Measurements from ENCODE around the gene ADCY1.

The ADCY1 gene

GRCh38 chr7:45679516-45679915 is 105.3 kb downstream of the ADCY1 start:
- no peak for DNase-seq

DNA sequence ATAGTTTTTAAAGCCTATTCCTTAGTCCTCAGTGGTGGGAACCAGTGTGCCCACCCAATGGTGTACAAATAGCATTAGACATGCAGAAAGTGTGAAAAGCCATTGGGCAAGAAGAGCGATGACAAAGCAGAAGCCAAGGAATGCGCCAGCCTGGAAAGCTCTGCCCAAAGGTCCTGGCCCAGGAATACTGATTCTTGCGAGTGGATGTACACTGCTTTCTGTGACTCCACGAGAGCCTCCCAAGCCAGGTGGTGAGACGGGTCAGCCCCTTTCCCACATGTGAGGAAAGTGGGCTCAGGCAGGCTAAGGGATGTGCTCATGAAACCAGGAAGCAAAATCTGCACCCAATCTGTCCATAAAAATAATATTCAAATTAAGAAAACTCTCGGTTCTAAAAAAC is 106.6 kb downstream of the ADCY1 start:
- DNase-seq = no peak

GRCh38 chr7:45681596-45682357 is 107.6 kb downstream of the ADCY1 start:
- DNase-seq = no peak

GRCh38 chr7:45682358-45682735 is 108.2 kb downstream of the ADCY1 start:
- no peak for DNase-seq

DNA sequence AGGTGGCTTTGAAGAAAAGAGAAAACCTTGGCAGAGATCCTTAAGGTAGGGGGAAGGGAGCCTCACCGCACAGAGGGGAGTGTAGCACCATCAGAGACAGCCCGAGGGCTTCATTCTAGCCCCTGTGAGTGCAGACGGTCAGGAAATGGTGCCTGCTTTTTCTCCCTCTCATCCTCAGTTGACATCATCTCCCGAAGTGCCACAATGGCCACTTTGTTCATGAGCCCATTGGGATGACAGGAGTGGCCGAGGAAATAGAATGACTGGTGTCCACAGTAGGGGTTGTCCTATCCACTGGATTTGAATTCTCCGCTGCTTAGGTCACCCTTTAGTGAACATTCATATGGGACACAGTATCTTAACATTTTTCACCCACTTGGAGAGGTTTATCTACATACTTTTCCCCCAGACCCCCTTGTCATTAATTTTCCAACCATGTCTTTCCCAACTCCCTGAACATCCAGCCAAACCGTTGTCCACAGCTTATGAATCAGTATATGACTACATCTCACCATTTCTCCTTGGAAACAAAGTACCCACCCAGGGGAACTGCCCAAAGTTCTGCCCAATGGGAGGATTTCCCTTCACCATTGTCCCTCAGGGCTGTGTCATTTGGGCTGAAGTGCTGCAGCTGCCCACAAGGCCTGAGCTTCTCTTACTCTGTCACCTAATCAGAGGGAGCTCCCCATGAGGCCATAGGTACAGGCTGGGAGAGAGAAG is 108.8 kb downstream of the ADCY1 start:
- DNase-seq = no peak

GRCh38 chr7:45683556-45684148 is 109.5 kb downstream of the ADCY1 start:
- no peak for DNase-seq

GRCh38 chr7:45684910-45685618 is 110.9 kb downstream of the ADCY1 start:
- no peak for DNase-seq

DNA sequence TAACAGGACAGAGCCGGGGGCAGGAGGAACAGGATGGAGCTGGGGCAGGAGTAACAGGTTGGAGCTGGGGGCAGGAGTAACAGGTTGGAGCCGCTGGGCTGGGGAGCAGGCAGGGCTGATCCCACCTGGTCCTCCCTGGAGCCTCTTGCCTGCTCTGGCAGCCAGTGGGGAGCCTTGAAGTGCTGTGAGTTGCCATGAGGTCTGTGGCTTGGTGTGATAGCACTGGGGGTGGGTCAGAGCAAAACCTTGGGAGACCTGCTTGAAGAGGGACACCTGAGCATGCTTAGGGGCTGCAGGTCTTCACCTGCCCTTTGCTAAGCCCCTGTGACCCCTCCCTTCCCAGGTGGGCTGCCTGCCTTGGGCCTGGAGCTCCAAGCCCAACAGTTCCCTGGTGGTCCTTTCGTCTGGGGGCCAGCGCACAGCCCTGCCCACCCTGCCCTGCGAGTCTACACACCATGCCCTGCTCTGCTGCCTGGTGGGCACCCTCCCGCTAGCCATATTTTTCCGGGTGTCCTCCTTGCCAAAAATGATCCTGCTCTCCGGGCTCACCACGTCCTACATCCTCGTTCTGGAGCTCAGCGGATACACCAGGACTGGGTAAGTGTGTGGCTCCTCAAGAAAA is 111.6 kb downstream of the ADCY1 start:
- DNase-seq = no peak

DNA sequence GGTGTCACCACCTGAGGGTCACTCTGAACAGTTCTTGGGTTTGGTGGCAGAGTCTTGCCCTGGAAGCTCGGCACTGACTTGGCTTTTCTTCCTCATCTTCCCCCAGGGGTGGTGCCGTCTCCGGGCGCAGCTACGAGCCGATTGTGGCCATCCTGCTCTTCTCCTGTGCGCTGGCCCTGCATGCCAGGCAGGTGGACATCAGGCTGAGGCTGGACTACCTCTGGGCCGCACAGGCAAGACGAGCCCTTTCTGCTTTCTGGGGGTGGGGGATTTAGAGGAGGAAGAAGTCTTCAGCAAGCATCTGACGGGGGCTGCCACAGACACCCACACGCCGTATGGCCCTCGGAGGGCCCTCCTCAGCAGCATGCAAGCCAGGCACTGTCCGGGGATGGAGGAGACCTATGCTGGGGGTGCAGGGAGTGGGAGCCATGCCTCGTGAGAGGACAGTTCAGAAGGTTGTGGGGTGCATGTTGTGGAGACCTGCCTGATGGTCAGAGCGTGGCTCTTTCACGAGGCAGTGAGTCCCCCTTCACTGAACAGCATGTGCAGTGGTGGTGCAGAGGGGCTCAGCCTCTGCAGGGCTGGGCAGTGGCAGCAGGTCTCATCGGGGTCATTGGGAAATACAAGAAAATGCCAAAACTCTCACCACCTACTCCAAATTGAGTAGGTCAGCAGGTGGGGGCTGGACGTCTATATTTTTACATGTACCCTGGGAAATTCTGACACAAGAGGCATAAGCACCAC is 112.4 kb downstream of the ADCY1 start:
- no peak for DNase-seq

- no peak for DNase-seq
Measured at GRCh38 chr7:45687185-45687560, 113.0 kb downstream of the ADCY1 start.

DNA sequence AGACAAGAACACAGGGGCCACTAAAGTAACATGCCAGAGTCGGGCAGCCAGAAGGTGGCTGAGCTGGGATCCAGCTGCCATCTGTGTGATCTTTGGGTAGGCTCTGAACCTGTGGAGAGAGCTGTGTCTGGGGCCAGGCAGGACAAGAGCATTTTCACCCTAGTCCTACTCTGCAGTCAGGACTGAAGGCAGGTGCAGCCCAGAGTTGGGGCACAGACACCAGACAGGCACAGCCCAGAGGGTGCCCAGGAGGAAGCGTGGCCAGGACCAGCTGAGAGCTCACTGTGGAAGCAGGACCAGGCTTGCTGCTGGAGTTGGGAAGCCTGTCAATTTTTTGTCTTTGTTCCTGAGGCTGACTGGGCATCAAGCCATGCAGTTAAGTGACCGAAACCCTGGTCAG is 113.6 kb downstream of the ADCY1 start:
- DNase-seq = no peak

DNA sequence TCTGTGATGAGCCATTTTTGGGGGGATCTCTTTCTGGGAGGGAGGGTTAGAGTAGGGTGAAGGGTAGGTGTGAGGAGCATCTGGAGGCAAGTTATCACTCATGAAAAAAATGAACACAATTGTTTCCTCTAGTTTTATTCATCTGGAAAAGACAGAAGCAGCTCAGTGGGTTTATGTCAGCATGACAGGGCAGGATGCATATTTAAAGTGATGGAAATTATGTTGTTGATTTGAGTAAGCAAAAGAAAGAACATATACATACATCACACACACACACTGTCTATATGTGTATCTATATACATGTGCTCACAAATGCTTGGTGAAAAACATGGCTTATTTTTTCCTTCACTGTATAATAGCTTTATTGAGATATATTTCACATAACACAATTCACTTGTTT is 114.2 kb downstream of the ADCY1 start:
- no peak for DNase-seq

DNA sequence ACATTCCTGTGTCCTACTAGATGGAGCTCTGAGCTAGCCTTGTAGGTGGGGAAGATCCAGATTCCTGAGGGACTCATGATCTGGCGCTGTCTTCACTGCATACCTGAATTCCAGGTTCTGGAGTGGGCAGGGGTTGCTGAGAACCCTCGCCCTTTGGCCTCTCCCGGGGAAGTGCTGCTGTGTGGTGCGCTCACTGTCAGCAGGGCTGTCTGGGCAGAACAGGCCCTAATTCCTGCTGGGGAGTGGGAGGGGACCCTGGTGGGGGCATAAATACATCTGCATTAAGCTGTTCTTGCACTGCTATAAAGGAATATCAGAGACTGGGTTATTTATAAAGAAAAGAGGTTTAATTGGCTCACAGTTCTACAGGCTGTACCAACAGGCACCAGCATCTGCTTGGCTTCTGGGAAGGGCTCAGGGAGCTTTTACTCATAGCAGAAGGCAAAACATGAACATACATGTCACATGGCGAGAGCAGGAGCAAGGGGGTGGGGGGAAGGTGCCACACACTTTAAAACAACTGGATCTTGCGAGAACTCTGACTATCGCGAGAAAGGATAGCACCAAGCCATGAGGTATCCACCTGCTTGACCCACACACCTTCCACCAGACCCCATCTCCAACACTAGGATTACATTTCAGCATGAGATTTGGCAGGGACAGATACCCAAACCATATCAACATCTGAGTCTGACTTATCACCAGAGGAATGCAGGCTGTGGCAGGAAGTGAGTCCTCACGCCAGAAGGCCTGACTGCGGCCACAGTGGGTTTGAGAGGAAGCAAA is 115.0 kb downstream of the ADCY1 start:
- no peak for DNase-seq

- DNase-seq = no peak
Measured at GRCh38 chr7:45689797-45690761, 115.9 kb downstream of the ADCY1 start.

DNA sequence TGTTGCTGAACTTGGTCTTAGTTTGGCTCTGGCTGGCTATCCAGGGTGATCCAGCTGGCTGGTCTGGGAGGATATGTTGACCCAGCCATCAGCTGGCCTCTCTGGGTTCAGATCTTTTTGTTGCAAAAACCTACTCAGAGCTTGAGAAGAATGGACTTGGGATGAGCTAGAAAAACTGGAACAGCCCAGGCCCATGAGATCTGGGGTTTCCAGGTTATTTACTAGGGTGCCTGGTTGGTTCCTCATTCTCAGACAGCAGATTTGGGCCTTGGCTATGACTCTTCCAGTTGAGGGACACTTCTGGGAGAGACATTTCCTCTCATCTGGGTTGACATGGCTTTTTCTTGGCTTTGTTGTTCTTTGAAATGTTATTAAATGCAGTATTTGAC is 116.6 kb downstream of the ADCY1 start:
- DNase-seq = no peak

DNA sequence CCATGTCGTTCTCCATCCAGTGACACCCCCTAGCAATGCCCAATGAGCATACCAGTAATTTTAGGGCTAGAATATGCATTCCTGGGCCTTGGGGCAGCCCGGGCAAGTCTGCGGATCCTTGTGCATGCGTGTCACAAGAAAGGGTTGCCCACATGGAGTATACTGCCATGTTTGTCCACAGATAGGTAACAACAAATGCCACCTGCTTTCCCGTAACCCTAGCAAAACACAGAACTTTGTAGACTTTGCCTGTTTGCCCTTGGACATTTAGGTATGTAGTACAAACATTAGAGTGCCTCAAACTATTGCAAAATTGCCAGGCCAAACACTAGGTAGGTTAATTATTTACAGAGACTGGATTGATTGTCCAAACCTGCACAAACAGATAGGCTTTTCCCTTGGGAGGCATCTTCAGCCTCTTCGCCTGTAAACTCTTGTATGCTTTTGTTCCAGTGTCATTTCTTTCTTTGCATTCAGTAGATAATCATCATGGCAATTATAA is 117.0 kb downstream of the ADCY1 start:
- DNase-seq = no peak

DNA sequence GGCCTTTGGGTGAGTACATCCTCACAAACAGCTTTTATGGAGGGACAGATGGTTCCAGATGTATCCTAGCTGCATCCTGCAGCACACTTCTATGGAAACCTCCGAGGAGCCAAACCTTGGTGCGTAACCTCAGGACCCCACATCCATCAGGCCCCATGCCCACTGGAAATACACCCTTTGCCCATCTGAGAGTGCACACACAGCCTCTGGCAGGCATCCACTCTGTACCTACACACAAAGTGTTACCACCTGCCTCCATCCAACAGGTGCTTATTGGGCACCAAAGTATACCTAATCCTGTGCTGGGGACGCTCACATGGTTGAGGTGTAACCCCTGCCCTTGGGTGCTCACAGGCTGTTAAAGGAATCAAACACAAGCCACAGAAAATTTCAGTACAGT is 117.9 kb downstream of the ADCY1 start:
- no peak for DNase-seq

GRCh38 chr7:45695249-45695995 is 121.3 kb downstream of the ADCY1 start:
- DNase-seq = no peak

- DNase-seq = no peak
Measured at GRCh38 chr7:45696476-45696875, 122.3 kb downstream of the ADCY1 start.

Measured in CD4-positive, alpha-beta T cell treated with Interleukin-6 for 4 hours (primary cell).